ENCODE results near the gene LYPD3. TPM values are rescaled to one million over a fixed set of nuclear protein-coding genes. Genes with fewer than 3 reads are reported as not detected.

Gene LYPD3
- total RNA-seq, 1 donor from 2014 or later: not detected

Other genes with a start within 250 kb of the LYPD3 start
- not detected for gene PSG9, start 196.1 kb downstream of the LYPD3 start, total RNA-seq
- 1.4 TPM for gene CD177, start 111.9 kb downstream of the LYPD3 start, total RNA-seq
- not detected for gene TEX101, start 50.7 kb downstream of the LYPD3 start, total RNA-seq
- 7.3 TPM for gene PHLDB3, start 39.1 kb upstream of the LYPD3 start, total RNA-seq
- 12.2 TPM for gene ETHE1, start 61.6 kb upstream of the LYPD3 start, total RNA-seq
- gene ZNF575, start 67.6 kb upstream of the LYPD3 start, total RNA-seq: 1.7 TPM
- gene XRCC1, start 109.9 kb upstream of the LYPD3 start, total RNA-seq: 17.9 TPM
- gene PINLYP, start 110.2 kb upstream of the LYPD3 start, total RNA-seq: 1.7 TPM
- 30.2 TPM for gene IRGQ, start 130.5 kb upstream of the LYPD3 start, total RNA-seq
- gene ZNF576, start 131.0 kb upstream of the LYPD3 start, total RNA-seq: 11.5 TPM
- gene SRRM5, start 146.5 kb upstream of the LYPD3 start, total RNA-seq: 0.38 TPM
- 35.6 TPM for gene ZNF428, start 154.0 kb upstream of the LYPD3 start, total RNA-seq
- 5.7 TPM for gene CADM4, start 174.2 kb upstream of the LYPD3 start, total RNA-seq
- 6.2 TPM for gene PLAUR, start 204.6 kb upstream of the LYPD3 start, total RNA-seq